Activated naive CD4-positive, alpha-beta T cell treated with anti-CD3 and anti-CD28 coated beads, Interleukin-2, amount 50 U/mL, for 24 hours (primary cell): ENCODE results near the gene TPO.
"Not testable (repeated sequence)": the region's sequence is repeated elsewhere in the genome, so short reads cannot be mapped to it uniquely, and the experiment has no call there.

Source experiments
- H3K27ac Mint-ChIP-seq: one replicate; pipeline ENCODE4 v1.8.0; 2021; ENCODE audit warnings: mild to moderate bottlenecking, mixed read lengths
- H3K27me3 Mint-ChIP-seq: one replicate; pipeline ENCODE4 v1.8.0; 2021; ENCODE audit warnings: mixed read lengths
- H3K36me3 Mint-ChIP-seq: one replicate; pipeline ENCODE4 v1.8.0; 2021; ENCODE audit warnings: mixed read lengths
- H3K4me1 Mint-ChIP-seq: one replicate; pipeline ENCODE4 v1.8.0; 2021; ENCODE audit warnings: mixed read lengths
- H3K4me3 Mint-ChIP-seq: one replicate; pipeline ENCODE4 v1.8.0; 2021; ENCODE audit warnings: mild to moderate bottlenecking, mixed read lengths
- H3K9me3 Mint-ChIP-seq: one replicate; pipeline ENCODE4 v1.8.0; 2021; ENCODE audit warnings: mixed read lengths

TPO gene

DNA sequence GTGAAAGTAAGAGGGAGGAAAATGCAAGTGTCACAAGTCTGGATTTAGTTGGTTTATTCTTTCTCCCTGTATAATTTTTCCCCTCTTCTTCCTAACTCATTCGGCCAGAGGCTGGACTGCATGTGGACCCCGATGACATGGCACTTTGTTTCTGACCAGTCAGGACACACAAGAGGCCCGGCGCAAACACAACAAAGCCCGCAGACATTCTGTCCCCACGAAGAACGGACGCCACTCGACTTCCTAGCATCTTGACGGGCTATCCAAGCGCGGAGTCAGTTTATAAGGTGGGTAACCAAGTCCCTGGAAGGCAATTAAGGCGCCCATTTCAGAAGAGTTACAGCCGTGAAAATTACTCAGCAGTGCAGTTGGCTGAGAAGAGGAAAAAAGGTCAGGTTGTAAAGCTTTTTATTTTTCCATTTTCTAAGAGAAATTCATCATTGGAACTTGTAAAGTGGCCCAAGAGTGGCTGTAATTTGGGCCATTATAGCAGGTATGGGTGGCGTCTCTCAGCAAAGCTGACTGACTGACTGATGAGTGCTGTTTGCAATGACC, at the start of gene TPO:
Gene TPO, plus strand, starts transcription at position 308 of the 555 bp plus-strand sequence. CDS start 946 bp downstream, outside the sequence.
- Mint-ChIP-seq H3K27me3 (no peaks in the 10 kb centered on the region), H3K4me1 (no peaks in the 10 kb centered on the region), H3K27ac (no peak within 1 kb of the TSS), H3K4me3 (no peak within 1 kb of the TSS), H3K36me3 (no peaks in the 10 kb centered on the region), H3K9me3 (no peaks in the 10 kb centered on the region)

DNA sequence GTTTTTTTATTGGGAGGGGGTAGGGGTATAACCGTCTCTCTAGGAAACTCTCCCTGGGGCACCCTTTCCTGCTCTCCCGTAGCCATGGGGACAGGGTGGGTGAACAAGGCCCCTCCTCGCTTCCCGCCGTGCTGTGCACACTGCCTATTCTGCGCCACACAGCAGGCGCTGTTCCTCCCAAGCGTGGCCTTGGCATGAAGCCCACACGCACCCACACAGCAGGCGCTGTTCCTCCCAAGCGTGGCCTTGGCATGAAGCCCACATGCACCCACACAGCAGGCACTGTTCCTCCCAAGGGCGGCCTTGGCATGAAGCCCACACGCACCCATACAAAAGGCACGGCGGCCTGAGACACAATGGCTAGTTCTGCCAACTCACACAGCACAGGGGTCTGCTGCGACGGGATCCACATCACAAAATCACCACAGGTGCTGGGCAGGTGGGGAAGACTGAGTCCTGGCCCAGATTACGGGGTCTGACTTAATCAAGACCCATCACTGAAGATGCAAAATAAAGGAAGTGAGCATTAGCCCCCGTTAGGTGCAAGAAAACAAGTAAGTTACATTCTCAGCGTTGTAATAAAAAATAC, 46.6 kb upstream of the TPO start:
- peak overlapping the region; percentile 7 for H3K4me3 Mint-ChIP-seq
- H3K27ac Mint-ChIP-seq = no peak overlapping the region
- no peaks in the 10 kb centered on the region for H3K9me3 Mint-ChIP-seq
- no peaks in the 10 kb centered on the region for H3K27me3 Mint-ChIP-seq
- H3K4me1 Mint-ChIP-seq = peaks cover 12% of the 10 kb centered on the region
- no peaks in the 10 kb centered on the region for H3K36me3 Mint-ChIP-seq

DNA sequence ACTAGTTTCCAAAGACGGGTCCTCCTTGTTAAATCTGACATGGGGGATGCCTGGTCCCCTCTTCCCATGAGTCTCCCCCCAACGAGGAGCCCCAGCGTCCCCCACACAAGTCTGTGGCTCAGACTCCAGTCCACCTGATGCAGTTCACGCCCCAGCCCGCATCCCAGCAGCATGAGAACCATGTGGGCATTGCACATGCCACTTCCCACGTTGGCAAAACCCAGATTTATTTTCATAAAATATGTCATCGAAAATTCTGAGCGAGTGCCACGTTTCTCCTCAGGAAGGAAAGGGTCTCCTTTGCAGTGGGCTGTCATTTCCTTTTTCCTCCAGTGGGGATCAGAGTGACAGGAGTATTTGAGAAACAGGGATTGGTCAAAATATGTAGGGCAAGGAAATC, 45.7 kb upstream of the TPO start:
- Mint-ChIP-seq H3K27me3 (no peaks in the 10 kb centered on the region), H3K9me3 (no peaks in the 10 kb centered on the region), H3K4me1 (peaks cover 12% of the 10 kb centered on the region), H3K27ac (no peak overlapping the region), H3K4me3 (no peak overlapping the region), H3K36me3 (no peaks in the 10 kb centered on the region)

DNA sequence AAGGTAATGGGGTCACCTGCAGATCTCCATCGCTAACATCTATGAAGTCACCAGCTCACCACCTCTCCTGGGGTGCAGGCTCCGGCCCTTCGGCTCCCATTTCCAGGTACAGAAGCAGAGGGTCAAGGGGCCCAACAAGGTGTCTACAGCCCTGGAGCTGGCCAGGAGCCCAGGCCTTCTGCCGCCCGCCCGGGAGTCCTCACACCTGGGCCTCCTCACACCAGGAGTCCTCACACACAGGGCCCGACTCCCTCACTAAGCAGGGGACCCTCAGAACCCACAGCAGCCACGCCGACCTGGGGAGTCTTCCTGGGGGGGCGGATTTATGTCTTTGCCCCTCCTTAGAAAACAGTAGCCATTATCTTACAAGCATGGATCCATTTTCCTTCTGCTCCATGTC, 43.4 kb upstream of the TPO start:
- no peak overlapping the region for H3K27ac Mint-ChIP-seq

DNA sequence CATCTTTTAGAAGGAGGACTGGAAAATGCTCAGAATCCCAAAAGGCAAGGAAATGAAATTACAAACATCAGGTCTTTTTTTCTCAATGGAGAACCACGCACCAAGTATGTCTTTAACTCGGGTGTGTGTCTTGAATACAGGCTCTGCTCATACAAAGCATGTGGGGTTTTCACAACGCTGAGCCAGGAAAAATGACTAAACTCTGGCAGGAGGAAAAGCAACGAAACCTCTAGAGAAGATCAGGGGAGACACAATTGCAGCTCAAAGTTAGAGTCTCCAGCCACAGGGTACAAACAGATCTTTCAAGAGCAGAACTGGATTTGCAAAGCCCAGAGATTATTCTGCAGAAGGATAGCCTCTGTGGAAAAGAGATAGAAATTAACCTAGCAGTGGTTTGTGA, 42.8 kb upstream of the TPO start:
- Mint-ChIP-seq H3K4me1 (peaks cover 12% of the 10 kb centered on the region), H3K27ac (no peak overlapping the region), H3K27me3 (no peaks in the 10 kb centered on the region), H3K4me3 (no peak overlapping the region), H3K9me3 (no peaks in the 10 kb centered on the region), H3K36me3 (no peaks in the 10 kb centered on the region)

More for the DNA sequence above, 43.4 kb upstream of the TPO start:
- Mint-ChIP-seq H3K27me3 (no peaks in the 10 kb centered on the region), H3K4me1 (peaks cover 12% of the 10 kb centered on the region), H3K4me3 (no peak overlapping the region), H3K36me3 (no peaks in the 10 kb centered on the region), H3K9me3 (no peaks in the 10 kb centered on the region)

DNA sequence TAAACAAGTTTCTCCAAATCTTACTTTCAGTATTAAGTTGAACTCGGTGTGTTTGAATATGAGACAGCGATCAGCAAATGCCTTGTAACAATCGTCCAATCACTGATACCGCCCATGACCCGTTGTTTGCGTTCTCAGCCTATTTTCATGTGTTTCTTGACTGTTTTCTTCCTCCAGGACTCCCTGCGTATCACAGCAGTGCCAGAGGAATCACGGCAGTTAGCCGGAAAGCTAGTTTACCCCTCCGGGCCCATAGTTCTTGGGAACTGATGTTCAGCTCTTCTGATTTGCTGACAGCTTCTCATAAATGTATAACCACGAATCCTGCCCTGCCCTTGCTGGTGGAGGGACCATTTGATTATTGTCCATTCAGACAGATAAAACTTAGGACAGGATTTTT, 42.2 kb upstream of the TPO start:
- no peaks in the 10 kb centered on the region for H3K9me3 Mint-ChIP-seq
- no peaks in the 10 kb centered on the region for H3K36me3 Mint-ChIP-seq
- H3K27ac Mint-ChIP-seq = no peak overlapping the region
- no peak overlapping the region for H3K4me3 Mint-ChIP-seq
- H3K27me3 Mint-ChIP-seq = no peaks in the 10 kb centered on the region
- H3K4me1 Mint-ChIP-seq = peaks cover 9% of the 10 kb centered on the region

DNA sequence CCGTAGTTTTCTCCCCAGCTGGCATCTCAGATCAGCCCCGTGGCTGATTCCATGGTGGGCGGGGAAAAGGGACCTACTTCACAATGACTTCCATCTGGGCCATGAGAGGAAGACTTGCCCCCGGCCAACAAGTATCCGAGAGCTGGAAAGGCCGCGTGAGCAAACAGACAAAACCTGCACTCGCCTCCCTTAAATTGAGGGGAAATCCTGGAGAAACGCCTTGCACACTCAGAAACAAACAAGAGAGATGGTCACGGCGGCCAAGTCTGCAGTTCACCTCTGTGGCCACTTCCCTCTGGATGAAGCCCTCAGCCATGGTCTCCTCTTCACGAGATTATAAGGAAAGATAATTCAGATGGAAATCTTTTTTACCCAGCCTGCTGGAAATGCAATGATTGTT, 39.4 kb upstream of the TPO start:
- H3K27me3 Mint-ChIP-seq = no peaks in the 10 kb centered on the region
- no peak overlapping the region for H3K27ac Mint-ChIP-seq
- H3K36me3 Mint-ChIP-seq = no peaks in the 10 kb centered on the region
- no peak overlapping the region for H3K4me3 Mint-ChIP-seq
- no peaks in the 10 kb centered on the region for H3K4me1 Mint-ChIP-seq
- no peaks in the 10 kb centered on the region for H3K9me3 Mint-ChIP-seq

DNA sequence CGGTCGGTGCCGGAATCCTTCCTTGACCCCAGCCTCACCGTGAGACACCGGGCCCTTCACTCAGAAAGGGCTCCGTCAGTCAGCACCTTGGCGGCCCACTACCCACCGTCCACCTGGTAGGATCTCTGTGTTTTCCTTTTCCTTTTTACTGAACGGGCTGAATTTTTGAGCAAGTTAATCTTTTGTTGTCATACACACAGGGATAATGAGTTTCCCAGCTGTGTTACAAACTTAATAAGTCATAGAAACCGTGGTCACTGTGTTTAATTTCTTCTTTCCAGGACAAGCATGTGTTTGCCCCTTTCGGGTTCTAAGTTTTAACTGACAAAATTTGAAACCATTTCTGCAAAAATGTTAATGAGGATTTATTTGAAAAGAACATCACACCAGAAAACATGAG, 39.0 kb upstream of the TPO start:
- Mint-ChIP-seq H3K4me3 (no peak overlapping the region), H3K4me1 (no peaks in the 10 kb centered on the region), H3K36me3 (no peaks in the 10 kb centered on the region), H3K9me3 (no peaks in the 10 kb centered on the region), H3K27ac (no peak overlapping the region), H3K27me3 (no peaks in the 10 kb centered on the region)

DNA sequence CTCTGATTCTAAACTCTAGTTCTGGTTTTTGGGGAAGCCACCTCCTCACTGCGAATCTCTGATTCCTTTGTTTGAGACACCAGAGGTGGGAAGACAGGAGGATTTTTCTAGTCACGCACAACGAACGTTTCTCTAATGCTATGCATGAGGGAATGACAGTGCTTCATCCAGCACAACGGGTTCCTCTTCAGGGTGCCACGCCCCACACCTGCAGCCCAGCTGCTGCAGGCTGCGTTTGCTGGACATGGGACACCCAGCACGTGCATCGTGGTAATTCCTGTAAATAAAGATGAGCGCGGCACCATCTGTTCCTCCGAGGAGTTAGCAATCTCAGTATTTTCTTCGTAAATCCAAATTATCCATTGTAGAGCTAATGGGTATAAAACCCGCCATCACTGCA, 37.5 kb upstream of the TPO start:
- no peak overlapping the region for H3K27ac Mint-ChIP-seq
- H3K27me3 Mint-ChIP-seq = no peaks in the 10 kb centered on the region
- no peaks in the 10 kb centered on the region for H3K36me3 Mint-ChIP-seq
- no peaks in the 10 kb centered on the region for H3K9me3 Mint-ChIP-seq
- no peak overlapping the region for H3K4me3 Mint-ChIP-seq
- H3K4me1 Mint-ChIP-seq = no peaks in the 10 kb centered on the region

DNA sequence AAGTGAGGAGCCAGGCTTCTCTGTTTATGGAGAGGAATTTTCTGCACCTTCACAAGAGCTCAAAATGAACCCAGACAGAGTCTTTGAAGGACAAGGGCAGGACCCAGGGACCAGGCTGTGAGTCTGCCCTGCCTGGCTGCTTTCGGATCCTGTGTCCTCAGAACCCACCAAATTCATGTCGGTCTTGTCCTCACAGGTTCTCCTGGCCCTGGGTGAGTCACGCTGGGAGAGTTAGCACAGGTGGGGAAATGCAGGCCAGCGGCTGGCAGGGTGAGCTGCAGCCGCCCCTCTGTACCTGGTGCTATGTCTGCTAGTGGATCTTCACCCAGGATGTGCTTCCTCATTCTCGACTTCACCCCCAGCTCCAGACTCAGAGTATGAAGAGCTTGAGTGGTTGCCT, 35.8 kb upstream of the TPO start:
- no peak overlapping the region for H3K27ac Mint-ChIP-seq
- no peak overlapping the region for H3K4me3 Mint-ChIP-seq
- H3K36me3 Mint-ChIP-seq = no peaks in the 10 kb centered on the region
- H3K27me3 Mint-ChIP-seq = no peaks in the 10 kb centered on the region
- H3K9me3 Mint-ChIP-seq = no peaks in the 10 kb centered on the region
- H3K4me1 Mint-ChIP-seq = no peaks in the 10 kb centered on the region

DNA sequence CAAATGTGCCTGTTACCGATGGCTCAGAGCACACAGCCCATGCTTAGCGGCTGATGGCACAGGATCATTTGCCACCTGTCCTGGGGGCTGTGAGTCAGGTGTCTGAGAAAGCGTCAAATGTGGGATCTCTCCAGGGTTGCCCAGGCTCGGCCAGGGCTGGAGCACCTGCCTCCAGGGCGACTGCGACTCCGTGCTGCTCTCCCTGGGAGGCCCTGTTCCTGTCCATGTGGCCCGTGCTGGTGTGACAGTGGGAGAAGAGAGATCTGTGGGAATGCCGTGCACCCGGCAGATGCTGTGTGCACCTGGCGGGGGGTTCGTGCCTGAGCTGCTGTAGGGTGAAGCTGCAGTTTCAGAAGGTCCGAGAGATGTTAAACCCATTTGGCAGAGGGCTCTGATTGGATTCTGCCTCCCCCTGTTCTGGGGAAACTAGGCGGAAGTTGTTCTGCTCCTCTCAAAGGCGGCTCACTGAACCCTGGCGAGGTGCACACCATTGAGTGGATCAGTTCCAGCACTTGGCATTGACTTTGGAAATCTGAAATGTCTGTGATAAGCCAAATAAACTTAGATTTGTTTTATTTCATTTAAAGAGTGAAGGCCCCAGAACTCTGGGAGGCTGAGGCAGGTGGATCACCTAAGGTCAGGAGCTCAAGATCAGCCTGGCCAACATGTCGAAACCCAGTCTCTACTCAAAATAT, 34.7 kb upstream of the TPO start:
- Mint-ChIP-seq H3K4me3 (no peak overlapping the region), H3K27ac (no peak overlapping the region), H3K36me3 (no peaks in the 10 kb centered on the region), H3K27me3 (no peaks in the 10 kb centered on the region), H3K9me3 (no peaks in the 10 kb centered on the region), H3K4me1 (no peaks in the 10 kb centered on the region)

DNA sequence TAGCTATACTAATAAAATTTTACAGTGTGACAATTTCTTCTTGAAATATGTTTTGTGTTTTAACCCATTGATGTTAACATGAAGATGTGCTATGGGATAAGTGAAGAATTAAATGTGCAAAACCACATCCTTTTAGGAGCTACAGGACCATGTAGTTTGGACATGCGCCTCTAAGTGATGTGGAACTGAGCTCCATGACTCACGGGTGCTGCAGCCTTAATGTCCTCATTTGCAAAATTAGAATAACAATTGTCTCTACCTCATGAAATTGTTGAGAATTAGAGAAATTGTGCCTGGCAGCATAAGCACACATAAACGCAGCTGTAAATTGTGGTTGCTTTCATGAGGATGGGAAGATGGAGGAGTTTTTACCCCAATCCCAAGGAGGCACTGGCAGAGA, 31.6 kb upstream of the TPO start:
- Mint-ChIP-seq H3K27ac (no peak overlapping the region), H3K27me3 (no peaks in the 10 kb centered on the region), H3K4me1 (no peaks in the 10 kb centered on the region), H3K36me3 (no peaks in the 10 kb centered on the region), H3K4me3 (no peak overlapping the region), H3K9me3 (no peaks in the 10 kb centered on the region)

DNA sequence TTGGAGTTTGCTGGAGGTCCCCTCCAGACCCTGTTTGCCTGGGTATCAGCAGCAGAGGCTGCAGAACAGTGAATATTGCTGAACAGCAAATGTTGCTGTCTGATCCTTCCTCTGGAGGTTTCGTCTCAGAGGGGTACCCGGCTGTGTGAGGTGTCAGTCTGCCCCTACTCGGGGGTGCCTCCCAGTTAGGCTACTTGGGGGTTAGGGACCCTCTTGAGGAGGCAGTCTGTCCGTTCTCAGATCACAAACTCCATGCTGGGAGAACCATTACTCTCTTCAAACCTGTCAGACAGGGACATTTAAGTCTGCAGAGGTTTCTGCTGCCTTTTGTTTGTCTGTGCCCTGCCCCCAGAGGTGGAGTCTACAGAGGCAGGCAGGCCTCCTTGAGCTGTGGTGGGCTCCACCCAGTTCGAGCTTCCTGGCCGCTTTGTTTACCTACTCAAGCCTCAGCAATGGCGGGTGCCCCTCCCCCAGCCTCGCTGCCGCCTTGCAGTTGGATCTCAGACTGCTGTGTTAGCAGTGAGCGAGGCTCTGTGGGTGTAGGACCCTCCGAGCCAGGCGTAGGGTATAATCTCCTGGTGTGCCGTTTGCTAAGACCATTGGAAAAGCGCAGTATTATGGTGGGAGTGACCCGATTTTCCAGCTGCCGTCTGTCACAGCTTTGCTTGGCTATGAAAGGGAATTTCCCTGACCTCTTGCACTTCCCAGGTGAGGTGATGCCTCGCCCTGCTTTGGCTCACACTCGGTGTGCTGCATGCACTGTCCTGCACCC, 25.1 kb upstream of the TPO start:
- not testable (repeated sequence) for H3K27me3 Mint-ChIP-seq, H3K9me3 Mint-ChIP-seq, H3K36me3 Mint-ChIP-seq, H3K27ac Mint-ChIP-seq, H3K4me3 Mint-ChIP-seq
- H3K4me1 Mint-ChIP-seq = peaks cover 18% of the 10 kb centered on the region

DNA sequence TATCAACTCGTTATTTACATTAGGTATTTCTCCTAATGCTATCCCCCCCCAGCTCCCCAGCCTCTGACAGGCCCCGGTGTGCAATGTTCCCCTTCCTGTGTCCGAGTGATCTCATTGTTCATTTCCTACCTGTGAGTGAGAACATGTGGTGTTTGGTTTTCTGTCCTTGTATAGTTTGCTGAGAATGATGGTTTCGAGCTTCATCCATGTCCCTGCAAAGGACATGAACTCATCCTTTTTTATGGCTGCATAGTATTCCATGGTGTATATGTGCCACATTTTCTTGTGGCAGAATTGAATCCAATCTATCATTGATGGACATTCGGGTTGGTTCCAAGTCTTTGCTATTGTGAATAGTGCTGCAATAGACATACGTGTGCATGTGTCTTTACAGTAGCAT, 23.1 kb upstream of the TPO start:
- H3K4me3 Mint-ChIP-seq, H3K36me3 Mint-ChIP-seq, H3K9me3 Mint-ChIP-seq, H3K27ac Mint-ChIP-seq, H3K27me3 Mint-ChIP-seq: not testable (repeated sequence)
- H3K4me1 Mint-ChIP-seq = peaks cover 18% of the 10 kb centered on the region

DNA sequence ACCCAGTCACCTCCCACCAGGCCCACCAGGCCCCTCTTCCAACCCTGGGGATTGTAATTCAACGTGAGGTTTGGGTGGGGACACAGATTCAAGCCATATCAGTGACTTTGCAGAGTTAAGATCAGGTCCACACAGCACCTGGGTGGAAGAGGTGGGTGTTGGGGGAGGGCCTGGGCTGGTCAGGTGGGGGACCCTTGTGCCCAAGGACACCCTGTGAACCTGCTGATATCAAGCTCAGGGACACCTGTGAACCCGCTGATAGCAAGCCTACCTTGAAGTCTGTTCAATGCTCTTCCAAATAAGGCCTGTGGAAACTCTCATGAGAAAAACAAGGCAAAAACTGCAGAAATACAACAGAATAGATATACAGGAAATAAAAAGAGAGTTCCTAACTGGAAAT, 19.9 kb upstream of the TPO start:
- no peaks in the 10 kb centered on the region for H3K27me3 Mint-ChIP-seq
- peaks cover 7% of the 10 kb centered on the region for H3K36me3 Mint-ChIP-seq
- H3K27ac Mint-ChIP-seq = no peak overlapping the region
- peaks cover 8% of the 10 kb centered on the region for H3K4me1 Mint-ChIP-seq
- H3K9me3 Mint-ChIP-seq = no peaks in the 10 kb centered on the region
- no peak overlapping the region for H3K4me3 Mint-ChIP-seq

DNA sequence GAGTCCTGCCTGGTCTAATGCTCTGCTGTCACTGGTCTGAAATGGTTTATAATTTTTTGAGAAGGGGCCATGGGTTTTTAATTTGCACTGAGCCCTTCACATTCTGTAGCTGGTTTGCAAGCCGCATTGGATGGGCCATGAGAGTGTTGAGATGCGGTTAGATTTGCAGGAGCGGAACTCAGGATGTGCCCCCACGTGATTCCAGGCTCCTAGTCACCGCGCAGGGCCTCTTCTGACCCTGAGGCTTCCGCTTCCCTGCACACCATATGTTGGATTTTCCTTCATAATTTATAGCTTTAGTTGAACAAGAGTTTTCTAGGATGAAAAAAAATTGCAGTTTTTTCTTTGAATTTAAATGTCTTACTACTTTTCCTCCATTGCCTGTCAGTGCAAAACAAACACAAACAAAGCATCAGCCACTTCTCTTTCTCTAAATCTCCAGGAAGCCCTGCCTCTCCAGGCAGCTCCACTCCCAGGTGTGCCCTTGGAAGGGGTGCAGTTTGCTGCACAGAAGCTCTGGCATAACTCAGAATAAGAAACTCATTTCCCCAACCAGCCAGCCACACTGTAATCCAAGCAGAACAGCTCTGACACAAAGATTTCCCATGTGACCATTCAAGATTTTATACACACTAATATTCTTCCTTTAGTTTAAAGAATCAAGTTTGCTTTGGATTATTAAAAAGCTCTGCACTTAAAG, 18.4 kb upstream of the TPO start:
- no peaks in the 10 kb centered on the region for H3K27me3 Mint-ChIP-seq
- H3K9me3 Mint-ChIP-seq = no peaks in the 10 kb centered on the region
- H3K4me1 Mint-ChIP-seq = no peaks in the 10 kb centered on the region
- H3K36me3 Mint-ChIP-seq = peaks cover 5% of the 10 kb centered on the region
- H3K4me3 Mint-ChIP-seq = no peak overlapping the region
- H3K27ac Mint-ChIP-seq = no peak overlapping the region
